IMR-90 (cell line): ENCODE measurements around the gene AKAP7. TPM values are rescaled to one million over a fixed set of nuclear protein-coding genes. Genes with fewer than 3 reads are reported as not detected.

ENCODE experiments used
- ATAC-seq: fragments of 200-7000 bp; cut with Tn5 transposase; 2 replicates; pipeline ENCODE4 v1.9.1; 2020; ENCODE audit warnings: low read depth, mild to moderate bottlenecking, moderate library complexity
- BruUV-seq: library from RNA; stranded (reverse); fragments of 400-500 nt; replicated peaks from 2 replicates; lab custom pipeline; 2021; lab: Mats Ljungman, UMichigan
- CTCF ChIA-PET: fragments of 300-600 bp; formaldehyde crosslinking; extraction: SDS; loops from one replicate; lab custom pipeline; 2021; ENCODE audit warnings: antibody characterized with exemption; lab: Yijun Ruan, JAX
- POLR2A ChIA-PET: fragments of 300-600 bp; sonication (Branson Sonifier 250); formaldehyde crosslinking; loops from one replicate; lab custom pipeline; 2022; ENCODE audit warnings: antibody characterized with exemption; ENCODE audit not compliant: unreplicated experiment; lab: Charles Lee
- DNase-seq: peaks from one replicate; pipeline ENCODE4 v3.0.0; 2013
- H2AFZ ChIP-seq: replicated peaks from 2 replicates; pipeline ENCODE3; 2013; ENCODE audit warnings: low read length, mild to moderate bottlenecking; ENCODE audit not compliant: poor library complexity
- H2AK5ac ChIP-seq: 2 replicates; pipeline ENCODE4 v1.6.1; 2013; ENCODE audit warnings: low read depth, low read length, inconsistent platforms
- H2AK9ac ChIP-seq: replicated peaks from 2 replicates; pipeline ENCODE3; 2013; ENCODE audit warnings: mild to moderate bottlenecking, low read depth, low read length, moderate library complexity; ENCODE audit not compliant: poor library complexity
- H2BK120ac ChIP-seq: 2 replicates; pipeline ENCODE4 v1.6.1; 2013; ENCODE audit warnings: low read depth, low read length, inconsistent platforms
- H2BK15ac ChIP-seq: 3 replicates; pipeline ENCODE4 v1.6.1; 2013; ENCODE audit warnings: low read depth, low read length, inconsistent platforms
- H2BK20ac ChIP-seq: 2 replicates; pipeline ENCODE4 v1.6.1; 2013; ENCODE audit warnings: low read depth, mild to moderate bottlenecking, inconsistent platforms, low read length, moderate library complexity
- H2BK5ac ChIP-seq: 2 replicates; pipeline ENCODE4 v1.6.1; 2013; ENCODE audit warnings: mild to moderate bottlenecking, low read depth, low read length, inconsistent platforms; ENCODE audit not compliant: poor library complexity, severe bottlenecking
- H3K14ac ChIP-seq: replicated peaks from 2 replicates; pipeline ENCODE4 v1.6.1; 2013; ENCODE audit warnings: low read depth, low read length, inconsistent platforms
- H3K18ac ChIP-seq: 2 replicates; pipeline ENCODE4 v1.6.1; 2013; ENCODE audit warnings: low read depth, low read length, control low read depth
- H3K23ac ChIP-seq: 2 replicates; pipeline ENCODE4 v1.6.1; 2013; ENCODE audit warnings: low read depth, low read length, inconsistent platforms
- H3K27ac ChIP-seq: 2 replicates; pipeline ENCODE4 v1.5.1; 2013; ENCODE audit warnings: mild to moderate bottlenecking, control low read depth, low read length; ENCODE audit not compliant: insufficient read depth
- H3K27me3 ChIP-seq: 2 replicates; pipeline ENCODE4 v1.6.1; 2013; ENCODE audit warnings: low read length; ENCODE audit not compliant: control insufficient read depth, insufficient read depth
- H3K36me3 ChIP-seq: 2 replicates; pipeline ENCODE4 v1.6.1; 2013; ENCODE audit warnings: low read length, mixed read lengths; ENCODE audit not compliant: control insufficient read depth, insufficient read depth
- H3K4ac ChIP-seq: 2 replicates; pipeline ENCODE4 v1.6.1; 2013; ENCODE audit warnings: low read depth, low read length, inconsistent platforms
- H3K4me1 ChIP-seq: 2 replicates; pipeline ENCODE4 v1.6.1; 2013; ENCODE audit warnings: low read length, mixed read lengths; ENCODE audit not compliant: control insufficient read depth, insufficient read depth
- H3K4me2 ChIP-seq: 2 replicates; pipeline ENCODE4 v1.6.1; 2013; ENCODE audit warnings: low read depth, mild to moderate bottlenecking, control low read depth, low read length, moderate library complexity
- H3K4me3 ChIP-seq: 2 replicates; pipeline ENCODE4 v1.5.1; 2013; ENCODE audit warnings: low read depth, mild to moderate bottlenecking, control low read depth, low read length, moderate library complexity; ENCODE audit not compliant: insufficient read depth
- H3K56ac ChIP-seq: 2 replicates; pipeline ENCODE4 v1.6.1; 2013; ENCODE audit warnings: low read length, inconsistent platforms; ENCODE audit not compliant: insufficient read depth; ENCODE audit errors: extremely low read depth
- H3K79me1 ChIP-seq, 2 experiments: 2 replicates each; pipeline ENCODE4 v1.6.1; 2013; ENCODE audit warnings: low read length in 2 of 2, inconsistent platforms in 1 of 2, low read depth in 1 of 2
- H3K9ac ChIP-seq: 2 replicates; pipeline ENCODE4 v1.6.1; 2013; ENCODE audit warnings: low read depth, low read length, control low read depth
- H3K9me1 ChIP-seq: 2 replicates; pipeline ENCODE4 v1.6.1; 2013; ENCODE audit warnings: low read length, inconsistent platforms; ENCODE audit not compliant: insufficient read depth
- H3K9me3 ChIP-seq: 2 replicates; pipeline ENCODE4 v1.6.1; 2013; ENCODE audit warnings: low read length; ENCODE audit not compliant: control insufficient read depth, insufficient read depth
- H4K20me1 ChIP-seq: 2 replicates; pipeline ENCODE4 v1.6.1; 2013; ENCODE audit warnings: low read length, inconsistent platforms; ENCODE audit not compliant: insufficient read depth
- H4K5ac ChIP-seq: 2 replicates; pipeline ENCODE4 v1.6.1; 2013; ENCODE audit warnings: mild to moderate bottlenecking, low read depth, low read length, control low read depth
- H4K8ac ChIP-seq, 2 experiments: 2 replicates each; pipeline ENCODE4 v1.6.1; 2013; ENCODE audit warnings: low read depth in 2 of 2, low read length in 2 of 2, control low read depth in 1 of 2, inconsistent platforms in 1 of 2
- H4K91ac ChIP-seq: 2 replicates; pipeline ENCODE4 v1.6.1; 2013; ENCODE audit warnings: low read depth, low read length, inconsistent platforms; ENCODE audit not compliant: insufficient read depth
- CTCF ChIP-seq: conservative IDR thresholded peaks from 2 replicates; pipeline ENCODE4 v1.5.1; 2012; ENCODE audit warnings: mild to moderate bottlenecking, low read depth, low read length, improper control_type of control experiment
- MXI1 ChIP-seq: IDR thresholded peaks from 2 replicates; pipeline ENCODE4 v1.6.1; 2012; ENCODE audit warnings: low read depth, mild to moderate bottlenecking, low read length, moderate library complexity, borderline replicate concordance
- RCOR1 ChIP-seq: IDR thresholded peaks from 2 replicates; pipeline ENCODE4 v1.6.1; 2012; ENCODE audit warnings: mild to moderate bottlenecking, low read length, improper control_type of control experiment; ENCODE audit not compliant: insufficient replicate concordance
- WGBS, 2 experiments: methylation state at CpG; one replicate each; pipeline versions ENCODE4 v1.1.5 to v1.1.7; 2013; ENCODE audit warnings: missing lambda C conversion rate in 2 of 2; ENCODE audit not compliant: insufficient read length in 1 of 2; ENCODE audit errors: extremely low coverage in 2 of 2; 5-methylcytosine and 5-hydroxymethylcytosine counted together
- dilution Hi-C: fragments of 300-500 bp; cut with HindIII; formaldehyde crosslinking; loops from one replicate; pipeline ENCODE4 v1.14.3; 2018; ENCODE audit warnings: low sequenced_read_pairs; ENCODE audit not compliant: unreplicated experiment
- in situ Hi-C: fragments of 300-500 bp; cut with MboI; formaldehyde crosslinking; loops from 3 replicates; pipeline ENCODE4 v1.14.3; 2019; ENCODE audit warnings: low sequenced_read_pairs, inconsistent platforms, mixed read lengths
- intact Hi-C: fragments of 100-400 bp; cut with micrococcal nuclease; formaldehyde crosslinking; loops from 2 replicates; pipeline ENCODE4 v1.10.0; 2022
- polyA plus RNA-seq, 3 experiments: library from polyadenylated mRNA; depleted of rRNA; stranded (reverse); fragments of >200 nt; gene quantifications; 2 replicates each; pipeline ENCODE4 v1.2.3, GENCODE V29; 2012; ENCODE audit warnings: low replicate concordance in 1 of 3
- total RNA-seq: library from RNA; depleted of rRNA; stranded (reverse); fragments of >200 nt; gene quantifications from 2 replicates; pipeline ENCODE4 v1.2.3, GENCODE V29; 2012

AKAP7 gene
- total and polyA plus RNA-seq, 2 of the 4 experiments (the other 2 are of a cell fraction): 0.54 to 1.1 TPM

DNA sequence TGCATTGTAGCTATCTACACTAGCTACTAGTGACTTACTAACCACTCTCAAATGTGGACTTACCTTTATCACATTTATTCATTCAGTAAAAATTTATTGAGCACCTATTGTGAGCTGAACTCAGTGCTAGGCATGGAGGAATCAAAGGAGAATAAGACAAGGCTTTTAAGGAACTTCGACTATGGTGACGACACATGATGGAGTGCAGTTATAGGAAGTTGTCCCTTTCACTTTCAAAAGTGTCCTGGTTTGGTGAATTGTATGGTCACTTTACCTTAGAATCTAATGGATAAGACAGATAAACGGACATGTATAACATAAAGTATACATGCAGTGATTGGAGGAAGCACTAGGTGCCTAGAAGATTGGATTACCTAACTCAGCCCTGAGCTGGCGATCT lies 4.3 kb downstream of the AKAP7 start:
- in situ Hi-C loops: no loop called here
- POLR2A ChIA-PET: no interaction called here
- BruUV-seq: no TSS peak

More for the DNA sequence above, 4.3 kb downstream of the AKAP7 start:
- Histone ChIP-seq H4K5ac (no peak overlapping the region), H3K36me3 (no peaks in the 10 kb centered on the region), H2BK5ac (no peak overlapping the region), H3K9me3 (no peaks in the 10 kb centered on the region), H4K91ac (no peak overlapping the region), H4K20me1 (no peaks in the 10 kb centered on the region), H2AK5ac (no peak overlapping the region), H2BK120ac (no peak overlapping the region), H3K27me3 (no peaks in the 10 kb centered on the region), H3K23ac (no peak overlapping the region), H3K4me1 (peaks cover under 1% of the 10 kb centered on the region), H3K18ac (no peak overlapping the region), H3K14ac (no peak overlapping the region), H2BK15ac (no peak overlapping the region), H4K8ac (no peak overlapping the region), H3K4ac (no peak overlapping the region), H3K27ac (no peak overlapping the region), H2BK20ac (no peak overlapping the region), H3K4me2 (no peak overlapping the region), H3K4me3 (no peak overlapping the region), H2AK9ac (no peak overlapping the region), H3K56ac (no peak overlapping the region), H2AFZ (no peak overlapping the region), H3K79me1 (0 out of 4 replicates have a peak, but pooled peaks cover 3 to 9% of the 10 kb centered on the region in 2 experiments), H3K9ac (no peak overlapping the region), H3K9me1 (no peaks in the 10 kb centered on the region)
- ATAC-seq (no peak), DNase-seq (no peak)
- WGBS, 2 experiments: no CpG with 5 or more reads among the region's 4 CpGs
- dilution Hi-C loops: no loop called here
- intact Hi-C loops: no loop called here
- no peak for TF ChIP-seq CTCF
- TF ChIP-seq RCOR1: no peak
- no peak for TF ChIP-seq MXI1
- CTCF ChIA-PET: interaction anchor here (1.2 kb wide), 1 partner anchor 12 kb away, joined by 4 read pairs; no protein-coding TSS in a partner anchor
